MM.1S (cell line): ENCODE data around the gene FLT1.

Source experiments
- DNase-seq: peaks from one replicate; pipeline ENCODE4 v3.0.0-alpha.2; 2015
- H2AFZ ChIP-seq: fragments of 300-600 bp; sonication (generic); 2 replicates; pipeline ENCODE4 v1.6.0; 2016; ENCODE audit warnings: antibody characterized with exemption, low read length
- H3F3A ChIP-seq: fragments of 300-600 bp; sonication (generic); 2 replicates; pipeline ENCODE4 v1.6.1; 2016; ENCODE audit warnings: mild to moderate bottlenecking, antibody characterized with exemption, low read length, moderate library complexity, mixed read lengths; ENCODE audit not compliant: insufficient read depth
- H3K27ac ChIP-seq: fragments of 300-600 bp; sonication (generic); 2 replicates; pipeline ENCODE4 v1.5.1; 2016; ENCODE audit warnings: mild to moderate bottlenecking, low read length
- H3K27me3 ChIP-seq: fragments of 300-600 bp; sonication (generic); replicated peaks from 2 replicates; pipeline ENCODE4 v1.6.0; 2016; ENCODE audit warnings: low read length; ENCODE audit not compliant: insufficient read depth
- H3K36me3 ChIP-seq: fragments of 300-600 bp; sonication (generic); replicated peaks from 2 replicates; pipeline ENCODE4 v1.6.1; 2016; ENCODE audit warnings: mild to moderate bottlenecking, low read length, mixed read lengths; ENCODE audit not compliant: insufficient read depth
- H3K4me1 ChIP-seq: fragments of 300-600 bp; sonication (generic); 2 replicates; pipeline ENCODE4 v1.6.1; 2016; ENCODE audit warnings: low read length, mixed read lengths
- H3K4me2 ChIP-seq: fragments of 300-600 bp; sonication (generic); 2 replicates; pipeline ENCODE4 v1.6.0; 2016; ENCODE audit warnings: low read depth, low read length
- H3K4me3 ChIP-seq: fragments of 300-600 bp; sonication (generic); 2 replicates; pipeline ENCODE4 v1.5.1; 2016; ENCODE audit warnings: low read length, mixed read lengths
- H3K79me2 ChIP-seq: fragments of 300-600 bp; sonication (generic); 2 replicates; pipeline ENCODE4 v1.6.1; 2016; ENCODE audit warnings: mixed run types, low read length, mixed read lengths
- H3K9ac ChIP-seq: fragments of 300-600 bp; sonication (generic); 2 replicates; pipeline ENCODE4 v1.6.1; 2016; ENCODE audit warnings: low read length, mixed read lengths
- H3K9me2 ChIP-seq: fragments of 300-600 bp; sonication (generic); replicated peaks from 2 replicates; pipeline ENCODE4 v1.6.1; 2016; ENCODE audit warnings: mild to moderate bottlenecking, low read length, mixed read lengths; ENCODE audit not compliant: insufficient read depth
- H3K9me3 ChIP-seq: fragments of 300-600 bp; sonication (generic); replicated peaks from 2 replicates; pipeline ENCODE4 v1.6.1; 2016; ENCODE audit warnings: mild to moderate bottlenecking, low read length, mixed read lengths; ENCODE audit not compliant: insufficient read depth
- H4K20me1 ChIP-seq: fragments of 300-600 bp; sonication (generic); 2 replicates; pipeline ENCODE4 v1.6.1; 2016; ENCODE audit warnings: mild to moderate bottlenecking, low read length, moderate library complexity, mixed read lengths; ENCODE audit not compliant: insufficient read depth
- CTCF ChIP-seq: fragments of 300-600 bp; sonication (generic); IDR thresholded peaks from 2 replicates; pipeline ENCODE4 v1.5.1; 2016; ENCODE audit warnings: antibody characterized with exemption, low read length, mixed read lengths
- EZH2 ChIP-seq: fragments of 300-600 bp; sonication (generic); optimal IDR thresholded peaks from 2 replicates; pipeline ENCODE3; 2017; ENCODE audit warnings: low read depth, mild to moderate bottlenecking, antibody characterized with exemption, low read length, mixed read lengths
- EZH2phosphoT487 ChIP-seq: fragments of 300-600 bp; sonication (generic); IDR thresholded peaks from 2 replicates; pipeline ENCODE4 v1.6.1; 2018; ENCODE audit warnings: antibody characterized with exemption, low read length

Gene FLT1

GRCh38 chr13:28531845-28532387, 37.0 kb upstream of the FLT1 start:
- no peak overlapping the region for H3K4me3 ChIP-seq
- no peak overlapping the region for H2AFZ ChIP-seq
- H3K79me2 ChIP-seq: no peaks in the 10 kb centered on the region
- H3F3A ChIP-seq: no peaks in the 10 kb centered on the region
- no peaks in the 10 kb centered on the region for H3K36me3 ChIP-seq
- no peaks in the 10 kb centered on the region for H4K20me1 ChIP-seq
- no peaks in the 10 kb centered on the region for H3K9me2 ChIP-seq
- H3K27me3 ChIP-seq: no peaks in the 10 kb centered on the region
- no peak for TF ChIP-seq EZH2phosphoT487
- TF ChIP-seq EZH2: no peak
- no peaks in the 10 kb centered on the region for H3K4me1 ChIP-seq
- H3K9ac ChIP-seq: no peak overlapping the region
- no peaks in the 10 kb centered on the region for H3K9me3 ChIP-seq
- no peak overlapping the region for H3K4me2 ChIP-seq
- no peak for DNase-seq
- no peak overlapping the region for H3K27ac ChIP-seq

GRCh38 chr13:28531077-28531844, 36.3 kb upstream of the FLT1 start:
- Histone ChIP-seq H3K36me3 (no peaks in the 10 kb centered on the region), H3K27me3 (no peaks in the 10 kb centered on the region), H4K20me1 (no peaks in the 10 kb centered on the region), H3K27ac (no peak overlapping the region), H3K9me3 (no peaks in the 10 kb centered on the region), H3K79me2 (no peaks in the 10 kb centered on the region), H2AFZ (no peak overlapping the region), H3K4me2 (no peak overlapping the region), H3K4me3 (no peak overlapping the region), H3K9ac (no peak overlapping the region), H3F3A (no peaks in the 10 kb centered on the region), H3K9me2 (no peaks in the 10 kb centered on the region), H3K4me1 (no peaks in the 10 kb centered on the region)
- no peak for DNase-seq
- TF ChIP-seq CTCF: no peak
- no peak for TF ChIP-seq EZH2
- no peak for TF ChIP-seq EZH2phosphoT487

- no peak for DNase-seq
- Histone ChIP-seq H3K9ac (no peak overlapping the region), H3K4me1 (no peaks in the 10 kb centered on the region), H3K79me2 (no peaks in the 10 kb centered on the region), H3K36me3 (no peaks in the 10 kb centered on the region), H3F3A (no peaks in the 10 kb centered on the region), H3K4me3 (no peak overlapping the region), H3K4me2 (no peak overlapping the region), H2AFZ (no peak overlapping the region), H3K27ac (no peak overlapping the region), H3K9me3 (no peaks in the 10 kb centered on the region), H3K27me3 (no peaks in the 10 kb centered on the region), H4K20me1 (no peaks in the 10 kb centered on the region), H3K9me2 (no peaks in the 10 kb centered on the region)
- TF ChIP-seq EZH2phosphoT487 (no peak), EZH2 (no peak), CTCF (no peak)
Observed at GRCh38 chr13:28530729-28531076, 35.8 kb upstream of the FLT1 start.

GRCh38 chr13:28529836-28530235, 34.9 kb upstream of the FLT1 start:
- Histone ChIP-seq H3K4me3 (no peak overlapping the region), H3K9me2 (no peaks in the 10 kb centered on the region), H4K20me1 (no peaks in the 10 kb centered on the region), H3K36me3 (no peaks in the 10 kb centered on the region), H3K27me3 (no peaks in the 10 kb centered on the region), H2AFZ (no peak overlapping the region), H3K79me2 (no peaks in the 10 kb centered on the region), H3K9me3 (no peaks in the 10 kb centered on the region), H3K27ac (no peak overlapping the region), H3K4me2 (no peak overlapping the region), H3K9ac (no peak overlapping the region), H3F3A (no peaks in the 10 kb centered on the region), H3K4me1 (no peaks in the 10 kb centered on the region)
- DNase-seq: no peak
- TF ChIP-seq EZH2phosphoT487 (no peak), CTCF (no peak), EZH2 (no peak)
